Lung (tissue), 12 donors: ENCODE results near the gene MEN1. TPM values are rescaled to one million over a fixed set of nuclear protein-coding genes. Genes with fewer than 3 reads are reported as not detected.

ENCODE experiments used
- ATAC-seq: fragments of 200-7000 bp; cut with Tn5 transposase; one replicate; pipeline ENCODE4 v1.9.1; 2020; ENCODE audit warnings: moderate number of reproducible peaks; ENCODE audit not compliant: insufficient read depth, low FRiP score
- DNase-seq, 3 donors: peaks; one replicate each; pipeline ENCODE4 v3.0.0-alpha.2; 2013 to 2017
- H3K27ac ChIP-seq, 2 donors: one replicate each; pipeline ENCODE4 v1.5.1; 2013; ENCODE audit warnings: mild to moderate bottlenecking in 2 of 2, moderate library complexity in 2 of 2, control low read depth in 1 of 2, inconsistent platforms in 1 of 2, low read depth in 1 of 2, low read length in 1 of 2
- H3K27me3 ChIP-seq, 3 donors: one replicate each; pipeline ENCODE4 v1.5.1; 2013; ENCODE audit warnings: low read length in 2 of 3; ENCODE audit not compliant: control insufficient read depth in 3 of 3, insufficient read depth in 3 of 3
- H3K36me3 ChIP-seq, 4 donors: one replicate each; pipeline ENCODE4 v1.5.1; 2013; ENCODE audit warnings: low read length in 4 of 4, mild to moderate bottlenecking in 1 of 4, moderate library complexity in 1 of 4; ENCODE audit not compliant: control insufficient read depth in 4 of 4, insufficient read depth in 4 of 4
- H3K4me1 ChIP-seq, 5 donors: one replicate each; pipeline ENCODE4 v1.5.1; 2013; ENCODE audit warnings: low read length in 5 of 5, mild to moderate bottlenecking in 2 of 5, moderate library complexity in 1 of 5; ENCODE audit not compliant: control insufficient read depth in 5 of 5, insufficient read depth in 5 of 5
- H3K4me3 ChIP-seq: one replicate; pipeline ENCODE4 v1.5.1; 2013; ENCODE audit warnings: mild to moderate bottlenecking, control low read depth, moderate library complexity
- H3K9ac ChIP-seq, 2 donors: one replicate each; pipeline ENCODE4 v1.5.1; 2013; ENCODE audit warnings: low read length in 2 of 2, control low read depth in 1 of 2; ENCODE audit not compliant: insufficient read depth in 1 of 2
- H3K9me3 ChIP-seq, 4 donors: one replicate each; pipeline ENCODE4 v1.5.1; 2013; ENCODE audit warnings: low read length in 3 of 4, mild to moderate bottlenecking in 1 of 4, moderate library complexity in 1 of 4; ENCODE audit not compliant: control insufficient read depth in 4 of 4, insufficient read depth in 3 of 4
- CTCF ChIP-seq: IDR thresholded peaks from 2 replicates; pipeline ENCODE4 v1.5.1; 2012; ENCODE audit warnings: mild to moderate bottlenecking; ENCODE audit errors: control extremely low read depth, extremely low read depth
- WGBS, 2 donors: extraction: QIAGEN DNeasy Blood & Tissue Kit; methylation state at CpG; one replicate each; pipeline ENCODE4 v1.1.7; 2013; 5-methylcytosine and 5-hydroxymethylcytosine counted together
- polyA plus RNA-seq, 2 donors: library from polyadenylated mRNA; stranded (reverse); fragments of 200-250 nt; gene quantifications; one replicate each; pipeline ENCODE4 v1.2.1, GENCODE V29; 2013
- total RNA-seq, 2 donors: library from RNA; depleted of rRNA in 1 of 2; stranded (reverse); fragments of >200 nt in 1 of 2; gene quantifications; one replicate each; pipeline ENCODE4 v1.2.1, GENCODE V29; 2014 to 2021
- donor health status: control.
- donor health status: control.
- donor health status: Bipolar disorder and iron deficiency.
- donor health status: healthy.
- donor health status: DM: yes; HTN: yes; CAD: no.

The MEN1 gene
- total and polyA plus RNA-seq, 4 donors: 15.0 to 24.9 (median 18.6) TPM

- ATAC-seq (no peak), DNase-seq (no peak)
- Histone ChIP-seq H3K4me1 (peaks cover 0 to 4% (median 0%) of the 10 kb centered on the region in 5 donors), H3K27ac (no peak overlapping the region), H3K9me3 (no peaks in the 10 kb centered on the region), H3K4me3 (no peak overlapping the region), H3K9ac (no peak overlapping the region), H3K27me3 (no peaks in the 10 kb centered on the region), H3K36me3 (peaks cover 0 to 33% (median 12%) of the 10 kb centered on the region in 4 donors)
- WGBS, 2 donors: 91 to 95% methylated on average over 13 to 14 of the region's 14 CpGs
- no peak for TF ChIP-seq CTCF
Observed at GRCh38 chr11:64791781-64792291, 18.5 kb downstream of the MEN1 start.

GRCh38 chr11:64790205-64791095 lies 19.9 kb downstream of the MEN1 start:
- no peaks in the 10 kb centered on the region for H3K27me3 ChIP-seq
- WGBS, 2 donors: 91 to 94% methylated on average over 25 of the region's 25 CpGs
- no peak for DNase-seq
- no peak for ATAC-seq
- H3K9ac ChIP-seq: no peak overlapping the region
- H3K9me3 ChIP-seq: no peaks in the 10 kb centered on the region
- peaks cover 0 to 22% (median 6%) of the 10 kb centered on the region in 4 donors for H3K36me3 ChIP-seq
- TF ChIP-seq CTCF: no peak
- H3K4me1 ChIP-seq: no peaks in the 10 kb centered on the region
- no peak overlapping the region for H3K27ac ChIP-seq
- H3K4me3 ChIP-seq: no peak overlapping the region

GRCh38 chr11:64789331-64790204 lies 20.8 kb downstream of the MEN1 start:
- Histone ChIP-seq H3K9ac (no peak overlapping the region), H3K27ac (no peak overlapping the region), H3K4me3 (no peak overlapping the region), H3K4me1 (no peaks in the 10 kb centered on the region), H3K9me3 (no peaks in the 10 kb centered on the region), H3K27me3 (no peaks in the 10 kb centered on the region), H3K36me3 (peaks cover 0 to 20% (median 6%) of the 10 kb centered on the region in 4 donors)
- WGBS, 2 donors: 95% methylated on average over 15 of the region's 15 CpGs
- ATAC-seq: no peak
- no peak for TF ChIP-seq CTCF
- DNase-seq: no peak
